ENCODE measurements around the gene TBC1D4.

The TBC1D4 gene

DNA sequence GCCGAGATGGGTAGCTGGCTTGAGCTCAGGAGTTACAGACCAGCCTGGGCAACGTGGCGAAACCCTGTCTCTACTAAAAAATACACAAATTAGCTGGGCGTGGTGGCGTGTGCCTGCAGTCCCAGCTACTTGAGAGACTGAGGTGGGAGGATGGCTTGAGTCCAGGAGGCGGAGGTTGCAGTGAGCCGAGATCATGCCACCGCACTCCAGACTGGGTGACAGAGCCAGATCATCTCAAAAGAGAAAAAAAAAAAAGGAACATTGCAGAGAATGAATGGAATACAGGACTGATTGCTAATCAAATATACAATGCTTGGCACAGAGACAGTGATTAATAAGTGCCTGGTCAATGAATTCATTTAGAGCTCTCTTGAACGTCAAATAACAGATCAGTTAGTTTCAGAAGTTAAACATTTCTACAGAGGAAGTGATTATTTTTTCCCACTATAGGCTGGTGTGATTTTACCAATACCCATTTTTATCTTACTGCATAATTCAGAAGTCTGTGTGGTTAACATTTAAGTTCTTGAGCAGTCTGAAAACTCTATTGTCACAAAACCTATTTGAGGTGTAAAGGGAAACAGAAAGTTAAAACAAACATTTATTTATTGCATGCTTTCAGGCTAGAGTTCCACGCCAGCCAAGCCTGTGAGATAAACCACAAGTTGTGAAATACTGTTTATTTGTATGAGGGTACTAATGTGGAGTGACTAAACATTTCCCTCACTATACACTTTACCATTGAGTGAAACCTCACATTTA lies 7.7 kb upstream of the TBC1D4 start:
- DNase-seq (ENCODE audit: low read depth, low spot score): no peak

DNA sequence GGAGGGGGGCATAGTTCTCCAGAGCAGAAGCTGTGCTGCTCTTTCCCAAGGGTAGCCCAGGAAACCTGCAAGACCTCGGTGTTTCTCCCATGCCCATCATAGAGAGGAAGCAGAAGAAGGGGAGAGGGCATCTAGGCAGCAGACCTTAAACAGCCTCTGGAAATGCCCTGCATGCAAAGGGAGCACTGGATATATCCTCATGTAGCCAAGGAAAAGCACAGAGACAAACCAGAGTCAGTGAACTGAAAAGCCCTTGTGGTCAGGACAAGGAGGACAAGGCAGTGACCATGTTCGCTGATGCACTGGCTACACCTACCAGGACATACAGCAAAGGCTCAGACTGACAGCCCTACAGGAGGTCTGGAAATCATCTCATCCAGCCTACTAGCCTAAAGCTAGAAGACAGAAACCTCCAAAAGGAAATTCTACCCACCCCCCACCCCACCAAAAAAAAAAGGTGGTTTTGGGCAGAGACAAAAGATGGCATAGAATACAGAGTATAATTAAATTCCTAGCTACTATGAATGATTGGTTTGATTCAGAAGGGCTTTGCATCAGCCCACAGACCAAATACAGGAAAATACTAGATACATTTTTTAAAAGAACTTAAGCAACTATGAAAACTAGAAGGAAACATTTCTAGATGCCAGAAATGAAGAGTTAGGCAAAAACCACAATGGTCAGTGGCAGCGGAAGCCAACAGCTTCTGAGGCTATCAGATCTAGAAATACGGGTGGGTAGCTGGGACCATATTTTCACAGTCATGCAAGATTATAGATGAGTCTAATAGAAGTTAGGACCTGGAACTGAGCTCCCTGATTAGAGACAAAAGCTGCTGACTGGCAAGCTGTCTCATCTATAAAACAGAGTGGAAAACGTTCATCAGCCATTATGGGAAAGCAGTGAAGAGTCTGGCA lies 4.4 kb upstream of the TBC1D4 start:
- DNase-seq (ENCODE audit: low read depth, low spot score): no peak

DNA sequence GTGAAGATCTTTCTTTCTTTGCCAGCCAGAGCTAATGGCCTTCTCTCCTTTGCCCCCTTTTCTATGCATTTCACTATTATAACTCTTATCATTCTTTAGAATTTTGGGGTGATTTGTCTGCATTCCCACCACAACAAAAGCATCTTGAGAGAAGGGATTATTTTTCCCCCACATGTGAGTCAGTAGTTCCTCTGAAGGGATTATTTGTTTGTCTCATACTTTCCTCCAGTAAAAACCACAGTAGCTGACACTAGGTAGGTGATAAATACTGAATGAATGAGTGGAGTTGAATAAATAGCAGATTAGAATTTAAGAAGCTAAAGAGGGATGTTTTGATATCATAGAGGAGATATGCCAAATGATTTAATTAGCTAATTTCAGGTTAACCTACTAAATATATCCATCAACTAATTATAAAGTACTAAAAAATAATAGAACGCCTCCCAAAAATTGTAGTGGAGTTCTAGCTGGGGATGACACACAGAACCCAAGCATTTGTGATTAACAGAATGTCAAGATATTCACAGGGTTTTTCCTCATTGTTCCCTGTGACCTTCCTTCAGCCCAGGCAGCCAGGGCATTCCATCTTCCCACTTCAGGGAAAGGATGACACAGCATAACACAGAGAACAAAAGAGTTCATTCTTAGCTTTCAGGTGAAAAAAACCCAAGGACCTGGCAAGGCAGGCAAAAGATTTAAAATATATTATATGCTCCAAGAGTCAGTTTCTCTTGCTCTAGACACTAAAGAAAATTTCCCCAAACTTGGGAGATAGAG lies 3.5 kb upstream of the TBC1D4 start:
- no peak for DNase-seq (ENCODE audit: low read depth, low spot score)

DNA sequence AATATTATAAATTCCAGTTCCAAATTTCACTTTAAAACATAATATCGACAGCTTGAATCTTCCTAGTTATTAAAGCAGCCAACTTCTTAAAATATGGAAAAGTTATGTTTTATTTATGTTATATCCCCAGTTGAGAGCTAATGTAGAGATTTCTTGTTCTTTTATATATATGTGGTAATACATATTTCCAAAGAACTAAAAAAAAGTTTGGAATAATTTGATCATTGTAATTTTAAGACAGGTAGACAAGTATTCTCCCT lies 781 bp upstream of the TBC1D4 start:
- no peak for DNase-seq (ENCODE audit: low read depth, low spot score)

DNA sequence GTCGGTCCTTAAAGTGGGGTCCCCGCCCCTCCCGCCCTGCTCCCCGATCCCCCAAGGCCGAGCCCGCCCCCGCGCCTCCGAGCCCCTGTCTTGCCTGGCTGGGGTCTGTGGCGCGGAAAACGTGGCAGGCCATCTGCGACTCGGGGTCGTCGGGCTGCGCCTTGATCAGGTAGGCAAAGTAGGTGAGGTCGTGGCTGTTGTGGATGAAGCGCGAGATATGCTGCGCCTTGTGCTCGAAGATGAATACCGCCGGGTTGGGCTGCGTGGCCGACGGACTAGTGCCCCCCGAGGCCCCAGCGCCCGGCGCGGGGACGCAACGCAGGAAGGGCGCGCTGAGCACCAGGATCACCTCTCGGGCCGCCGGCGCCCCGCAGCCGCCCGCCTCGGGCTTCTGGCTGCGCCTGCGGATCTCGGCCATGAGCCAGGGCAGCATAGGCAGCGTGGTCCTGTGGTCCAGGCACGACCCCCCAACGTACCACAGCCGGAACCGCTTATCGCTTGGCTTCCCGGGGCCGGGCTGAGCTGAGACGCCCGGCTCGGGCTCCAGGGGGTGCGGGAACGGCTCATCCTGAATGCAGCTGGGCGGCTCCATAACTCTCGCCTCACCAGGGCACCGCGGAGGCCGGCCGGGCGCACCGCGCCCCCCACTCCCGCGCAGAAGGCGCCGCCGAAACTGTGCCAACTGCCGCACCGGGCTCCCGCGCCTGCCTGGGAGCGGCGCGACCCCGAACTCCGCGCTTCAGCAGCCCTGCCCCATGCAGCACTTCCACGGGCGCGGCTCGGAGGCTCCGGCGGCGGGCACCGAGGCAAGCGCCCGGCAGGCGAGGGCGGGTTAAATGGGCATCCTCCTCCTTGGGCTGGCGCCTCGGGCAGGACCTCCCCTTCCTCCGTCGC lies 546 bp downstream of the TBC1D4 start:
- DNase-seq (ENCODE audit: low read depth, low spot score): no peak

DNA sequence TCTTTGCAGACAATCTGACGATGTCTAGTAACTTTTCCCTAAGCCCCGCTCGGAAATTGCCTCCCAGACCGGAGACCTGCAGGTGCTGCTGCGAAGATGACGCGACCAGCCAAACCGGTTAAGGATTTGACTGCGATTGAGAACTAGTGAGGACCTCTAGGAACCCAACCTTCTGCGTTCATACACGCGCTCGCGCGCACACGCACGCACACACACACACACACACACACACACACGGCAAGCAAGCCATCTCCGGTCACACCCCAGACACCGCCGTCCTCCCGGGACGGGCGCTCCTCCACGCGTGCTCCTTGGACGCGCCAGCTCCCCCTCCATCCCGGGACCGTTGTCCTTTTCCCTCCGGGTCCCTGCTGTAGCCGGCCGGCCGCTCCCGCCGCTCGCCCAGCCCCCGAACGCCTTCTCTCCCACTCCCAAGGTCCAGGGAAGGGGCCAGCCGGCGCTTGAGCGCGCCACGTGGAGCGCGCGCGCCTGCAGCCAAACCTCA lies 1.2 kb downstream of the TBC1D4 start:
- no peak for DNase-seq (ENCODE audit: low read depth, low spot score)

DNA sequence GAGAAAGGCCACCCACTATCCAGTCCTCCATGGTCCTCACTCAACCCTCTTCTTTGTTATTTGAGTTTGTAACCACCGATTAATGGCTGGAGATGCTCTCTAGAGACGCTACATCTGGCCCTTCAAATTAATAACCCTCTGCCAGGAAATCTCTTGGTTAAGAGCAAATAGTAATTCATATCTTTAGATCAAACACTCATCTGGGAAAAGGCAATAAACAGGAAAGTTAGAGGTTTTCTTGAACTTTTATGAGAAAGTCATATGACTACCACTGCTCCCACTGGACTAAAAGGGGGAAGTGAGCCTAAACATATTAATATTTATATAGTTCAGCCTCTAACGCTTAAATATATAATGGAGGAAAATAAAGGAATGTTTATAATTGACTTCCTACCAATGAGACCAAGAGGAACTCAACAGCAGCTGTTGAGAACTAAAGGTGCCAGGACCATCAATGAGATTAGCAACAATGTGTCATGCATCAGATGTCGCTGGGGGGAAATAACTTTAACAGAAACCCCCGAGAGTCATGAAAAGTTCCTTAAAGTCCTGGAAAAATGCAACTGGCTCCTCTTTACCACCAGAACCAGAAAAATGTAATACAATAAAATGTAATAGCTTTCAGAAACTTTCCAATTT lies 2.7 kb downstream of the TBC1D4 start:
- no peak for DNase-seq (ENCODE audit: low read depth, low spot score)

DNA sequence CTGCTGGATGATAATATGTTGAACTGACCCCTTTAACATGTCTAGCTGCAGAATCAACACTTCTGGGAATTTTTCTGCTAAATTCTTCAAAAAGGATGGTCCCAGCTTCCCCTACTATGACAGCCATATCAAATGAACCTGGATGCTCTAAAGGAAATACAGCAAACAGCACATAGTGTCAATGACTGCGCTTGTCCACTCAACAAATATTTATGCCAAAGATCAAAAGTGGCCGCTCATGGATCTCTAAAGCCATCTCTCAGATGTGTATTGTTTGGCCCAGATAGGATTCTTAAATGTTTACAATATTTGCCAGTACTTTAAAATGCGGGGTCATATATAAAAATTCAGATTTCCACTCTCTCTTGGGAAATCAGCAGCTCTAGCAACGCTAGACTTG lies 3.3 kb downstream of the TBC1D4 start:
- DNase-seq (ENCODE audit: low read depth, low spot score): no peak

DNA sequence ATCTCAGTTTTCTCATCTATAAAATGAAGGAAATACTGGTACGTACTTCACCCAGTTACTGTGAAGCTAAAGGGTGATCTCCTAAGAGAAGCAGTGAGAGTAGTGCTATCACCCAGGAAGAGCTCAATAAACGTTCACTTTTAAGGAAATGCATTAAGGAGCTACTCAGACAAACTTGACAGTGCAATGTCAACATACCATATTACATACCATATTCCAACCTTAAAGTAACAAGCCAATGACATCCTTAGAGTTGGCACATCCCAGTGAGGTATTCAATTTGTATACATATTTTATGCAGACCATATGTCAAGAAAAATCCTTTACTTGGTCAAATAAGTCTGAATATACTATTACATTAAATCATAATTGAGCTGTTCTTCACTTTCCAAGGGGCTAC lies 7.0 kb downstream of the TBC1D4 start:
- no peak for DNase-seq (ENCODE audit: low read depth, low spot score)

DNA sequence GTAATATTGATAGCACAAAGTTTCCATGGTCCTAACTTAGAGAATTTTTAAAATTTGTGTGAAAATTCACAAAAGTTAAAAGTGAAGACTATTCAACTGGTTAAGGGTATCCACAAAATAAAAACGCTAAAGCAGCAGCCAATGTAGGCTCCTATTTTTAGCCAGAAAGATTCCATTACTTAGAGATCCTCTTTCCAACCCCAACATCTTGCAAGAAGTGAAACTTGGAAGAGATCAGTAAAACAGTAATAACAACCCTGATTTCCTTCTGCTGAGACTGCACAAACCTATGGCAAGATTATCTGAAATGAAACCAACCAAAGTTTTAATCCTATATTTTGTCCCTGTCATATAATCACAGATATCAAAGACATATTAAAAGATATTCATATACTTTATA lies 8.5 kb downstream of the TBC1D4 start:
- no peak for DNase-seq (ENCODE audit: low read depth, low spot score)

DNA sequence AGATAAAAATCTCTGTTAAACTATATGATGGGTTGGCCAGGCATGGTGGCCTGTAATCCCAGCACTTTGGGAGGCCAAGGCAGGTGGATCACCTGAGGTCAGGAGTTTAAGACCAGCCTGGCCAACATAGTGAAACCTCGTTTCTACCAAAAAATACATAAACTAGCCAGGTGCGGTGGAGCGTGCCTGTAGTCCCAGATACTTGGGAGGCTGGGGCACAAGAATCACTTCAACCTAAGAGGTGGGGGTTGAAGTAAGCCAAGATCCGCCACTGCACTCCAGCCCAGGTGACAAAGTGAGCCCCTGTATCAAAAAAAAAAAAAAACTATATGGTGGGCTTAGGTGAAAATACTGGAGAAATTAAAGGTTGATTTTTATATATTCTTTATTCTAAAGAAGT lies 11.3 kb downstream of the TBC1D4 start:
- DNase-seq (ENCODE audit: low read depth, low spot score): no peak

DNA sequence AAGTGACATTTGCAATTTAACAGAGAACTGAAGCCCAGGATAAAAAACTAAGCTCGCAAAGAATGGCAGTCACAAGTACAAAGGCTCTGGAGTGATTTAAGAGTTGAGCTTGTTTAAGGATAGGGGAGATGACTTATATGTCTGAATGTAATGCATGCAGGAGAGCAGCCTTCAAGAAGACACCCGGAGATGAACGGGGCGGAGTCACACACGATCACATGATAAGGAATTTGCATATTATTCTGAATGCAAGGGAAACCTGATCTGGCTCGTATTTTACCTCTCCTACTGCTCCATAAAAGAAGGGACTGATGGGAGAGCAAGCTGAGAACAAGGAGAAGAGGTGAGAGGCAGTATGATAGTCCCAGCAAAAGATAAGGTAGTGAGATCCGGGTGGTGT lies 12.9 kb downstream of the TBC1D4 start:
- no peak for DNase-seq (ENCODE audit: low read depth, low spot score)

DNA sequence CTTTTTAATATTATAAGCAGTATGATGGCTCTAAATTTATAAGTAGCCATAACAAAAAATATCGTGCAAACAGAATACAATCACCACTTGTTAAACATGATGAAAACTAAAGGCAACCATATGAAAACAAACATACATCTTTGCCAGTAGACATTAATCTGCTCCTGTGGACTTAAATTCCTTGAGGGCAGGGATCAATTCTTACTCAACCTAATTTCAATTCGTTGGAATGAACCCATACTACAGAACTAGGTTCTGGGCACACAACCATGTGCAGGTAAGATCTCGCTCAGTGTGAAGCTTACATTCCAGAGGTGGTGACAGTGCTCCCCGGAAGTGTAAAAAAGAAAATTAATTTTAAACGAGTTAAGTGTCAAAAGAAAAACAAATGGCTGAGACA lies 13.4 kb downstream of the TBC1D4 start:
- no peak for DNase-seq (ENCODE audit: low read depth, low spot score)

DNA sequence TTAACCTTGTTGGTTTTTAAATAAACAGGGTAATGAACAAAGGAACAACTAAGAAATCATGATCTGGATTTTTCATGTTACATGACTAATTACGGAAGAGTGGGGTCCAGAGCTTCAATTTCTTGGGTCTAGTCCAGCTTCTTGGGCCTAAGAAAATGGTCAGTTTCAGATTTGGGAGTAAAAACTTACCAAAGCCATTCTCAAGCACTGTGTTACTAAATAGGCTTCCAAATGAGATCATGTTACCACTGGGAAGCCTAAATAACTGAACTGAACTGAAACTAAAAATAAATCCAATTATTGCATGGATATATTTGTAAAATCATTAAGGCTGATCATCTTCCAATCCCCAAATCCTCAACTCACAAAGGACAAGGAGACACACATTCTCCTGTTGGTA lies 13.9 kb downstream of the TBC1D4 start:
- DNase-seq (ENCODE audit: low read depth, low spot score): no peak

DNA sequence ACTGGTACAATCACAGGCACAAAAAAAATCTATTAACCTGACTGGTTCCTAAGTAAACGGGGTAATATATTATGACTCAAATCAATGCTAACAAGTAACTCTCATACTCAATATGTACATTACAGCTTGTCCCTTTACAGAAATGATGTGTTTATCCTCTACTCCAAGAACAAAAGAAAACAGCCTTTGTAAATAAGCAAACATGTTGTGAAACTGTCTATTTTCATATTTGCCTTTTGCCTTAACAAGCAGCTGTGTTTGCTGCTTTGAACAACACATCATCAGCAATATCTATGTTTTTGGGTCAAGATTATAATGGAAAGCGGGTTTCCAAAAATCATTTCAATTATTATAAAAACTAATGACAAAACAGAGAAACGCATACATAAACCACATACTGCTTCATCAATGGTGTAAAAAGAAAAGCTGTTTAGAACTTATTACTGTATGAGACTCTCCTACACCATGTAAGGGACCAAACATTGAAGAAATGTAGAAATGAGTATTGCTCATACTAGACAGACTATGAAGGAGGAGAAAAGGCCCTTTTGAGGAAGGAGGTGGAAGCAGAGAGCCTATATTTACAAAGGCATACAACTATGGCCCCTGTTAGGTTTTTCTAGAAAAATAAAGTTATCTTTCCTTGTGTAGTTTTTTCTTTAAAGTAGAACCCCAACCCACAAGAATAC lies 14.8 kb downstream of the TBC1D4 start:
- DNase-seq (ENCODE audit: low read depth, low spot score): no peak

DNA sequence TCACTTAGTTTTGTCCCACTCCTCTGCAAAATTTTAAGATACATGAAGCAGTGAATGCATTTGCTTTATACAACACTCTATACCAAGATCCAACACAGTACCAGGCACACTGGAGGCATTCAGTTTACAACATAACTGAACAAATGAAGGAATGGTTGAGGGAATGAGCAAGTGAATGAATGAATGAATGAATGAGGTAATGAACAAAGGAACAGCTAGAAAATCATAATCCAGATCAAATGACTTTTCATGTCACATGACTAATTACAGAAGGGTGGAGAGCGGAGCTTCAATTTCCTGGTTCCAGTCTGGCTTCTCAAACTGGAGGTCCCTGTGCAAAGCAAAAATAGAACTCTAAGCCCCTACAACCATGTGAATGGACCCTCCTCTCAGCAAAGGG lies 16.7 kb downstream of the TBC1D4 start:
- no peak for DNase-seq (ENCODE audit: low read depth, low spot score)

DNA sequence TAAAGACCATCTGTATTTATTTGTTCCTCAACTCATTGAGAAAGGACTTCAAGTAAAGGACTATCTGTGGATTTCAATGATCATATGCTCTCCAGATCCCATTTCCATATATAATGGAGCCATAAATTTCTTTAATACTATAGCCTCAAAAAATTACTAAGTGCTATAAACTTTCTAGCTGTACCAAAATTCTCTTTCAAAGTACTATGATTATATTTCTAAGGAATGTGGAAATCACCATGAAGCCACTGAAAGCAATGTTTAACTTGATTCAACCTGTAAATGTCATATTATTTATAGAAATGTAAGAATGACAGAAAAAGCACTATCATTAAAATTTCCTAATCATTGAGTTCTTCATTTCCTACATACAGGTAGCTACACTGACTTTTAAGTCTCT lies 20.7 kb downstream of the TBC1D4 start:
- no peak for DNase-seq (ENCODE audit: low read depth, low spot score)

DNA sequence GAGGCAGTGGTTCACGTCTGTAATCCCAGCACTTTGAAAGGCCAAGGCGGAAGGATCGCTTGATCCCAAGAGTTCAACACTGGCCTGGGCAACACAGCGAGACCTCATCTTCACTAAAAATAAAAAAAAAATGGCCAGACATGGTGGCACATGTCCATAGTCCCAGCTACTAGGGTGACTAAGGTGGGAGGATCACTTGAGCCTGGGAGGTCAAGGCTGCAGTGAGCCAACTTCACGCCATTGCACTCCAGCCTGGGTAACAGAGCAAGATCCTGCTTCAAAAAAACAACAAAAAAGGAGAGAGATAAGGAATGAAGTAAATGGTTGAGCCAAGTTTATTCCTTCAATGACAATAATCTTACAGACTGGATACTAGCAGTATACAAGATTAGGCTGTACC lies 21.3 kb downstream of the TBC1D4 start:
- DNase-seq (ENCODE audit: low read depth, low spot score): no peak

DNA sequence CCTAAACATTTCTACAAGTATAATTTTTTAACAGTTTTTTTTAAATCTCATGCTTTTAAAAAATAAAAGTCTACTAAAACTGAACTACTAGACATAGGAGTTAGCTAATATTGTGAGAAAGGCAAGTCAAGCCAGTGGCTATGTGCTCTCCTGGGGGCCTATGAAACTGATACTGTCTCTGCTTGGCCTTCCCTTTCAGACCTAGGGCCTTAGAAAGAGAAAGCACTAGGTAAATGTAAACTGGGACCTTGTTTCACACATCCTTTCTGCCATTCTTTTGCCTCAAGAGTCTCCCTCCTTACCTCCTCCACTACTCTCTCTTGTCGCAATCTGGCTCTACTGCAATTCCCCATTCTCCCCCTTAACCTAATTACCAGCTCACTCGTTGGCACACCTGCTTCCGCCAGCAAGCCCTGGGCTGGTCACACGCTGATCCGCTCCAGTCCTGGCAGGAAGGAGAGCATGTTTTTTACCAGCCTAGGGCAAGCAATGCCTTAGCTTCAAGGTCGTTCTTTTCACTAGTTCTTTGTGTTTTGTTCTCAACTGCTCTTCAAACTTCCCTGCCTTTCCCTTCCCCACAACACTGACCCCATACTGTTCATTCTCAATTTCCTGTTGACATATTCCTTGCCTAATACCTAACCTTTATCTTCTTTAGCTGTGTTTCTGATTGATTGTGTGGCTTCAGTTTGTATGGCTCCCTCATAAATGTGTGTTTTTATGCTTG lies 23.1 kb downstream of the TBC1D4 start:
- DNase-seq (ENCODE audit: low read depth, low spot score): no peak

DNA sequence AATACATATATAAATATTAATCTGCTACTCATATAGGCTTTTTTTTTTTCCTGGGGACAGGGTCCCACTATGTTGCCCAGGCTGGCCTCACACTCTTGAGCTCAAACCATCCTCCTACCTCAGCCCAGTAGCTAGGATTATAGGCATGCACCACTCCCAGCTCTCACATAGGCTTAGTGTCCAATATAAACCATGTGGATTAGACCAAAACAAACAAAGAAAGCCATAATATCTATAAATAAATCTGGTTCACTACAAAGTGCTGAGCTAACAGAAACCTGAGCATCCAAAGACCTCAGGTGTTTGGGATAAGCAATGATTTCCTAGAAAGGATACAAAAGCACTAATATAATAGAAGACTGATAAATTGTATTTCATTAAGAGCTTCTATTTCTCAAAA lies 26.0 kb downstream of the TBC1D4 start:
- no peak for DNase-seq (ENCODE audit: low read depth, low spot score)
